ENCODE data around the gene PLEKHM1.
"Not testable (repeated sequence)": the region's sequence is repeated elsewhere in the genome, so short reads cannot be mapped to it uniquely, and the experiment has no call there.

PLEKHM1 gene

DNA sequence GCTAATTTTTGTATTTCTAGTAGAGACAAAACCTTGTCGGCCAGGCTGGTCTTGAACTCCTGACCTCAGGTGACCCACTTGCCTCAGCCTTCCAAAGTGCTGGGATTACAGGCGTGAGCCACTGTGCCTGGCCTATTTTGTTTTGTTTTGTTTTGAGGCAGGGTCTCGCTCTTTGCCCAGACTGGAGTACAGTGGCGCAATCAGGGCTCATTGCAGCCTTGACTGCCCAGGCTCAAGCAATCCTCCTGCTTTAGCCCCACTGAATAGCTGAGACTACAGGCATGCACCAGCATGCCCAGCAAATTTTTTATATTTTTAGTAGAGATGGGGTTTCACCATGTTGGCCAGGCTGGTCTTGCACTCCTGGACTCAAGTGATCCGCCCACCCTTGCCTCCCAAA, 30.1 kb downstream of the PLEKHM1 start:
- not testable (repeated sequence) for H3K36me3 ChIP-seq (ENCODE audit: control insufficient read depth, insufficient read depth, low read length); H3K4me1 ChIP-seq (ENCODE audit: control insufficient read depth, insufficient read depth, low read length, poor library complexity, severe bottlenecking); H3K9me3 ChIP-seq (ENCODE audit: control insufficient read depth, low read length); H3K4me3 ChIP-seq (ENCODE audit: extremely low read depth, insufficient read depth, low read length, poor library complexity, severe bottlenecking); H3K27ac ChIP-seq (ENCODE audit: low read depth, low read length, severe bottlenecking)
- WGBS, 2 experiments (ENCODE audit: insufficient coverage in 2 of 2): 94 to 100% methylated on average over 2 of the region's 5 CpGs

DNA sequence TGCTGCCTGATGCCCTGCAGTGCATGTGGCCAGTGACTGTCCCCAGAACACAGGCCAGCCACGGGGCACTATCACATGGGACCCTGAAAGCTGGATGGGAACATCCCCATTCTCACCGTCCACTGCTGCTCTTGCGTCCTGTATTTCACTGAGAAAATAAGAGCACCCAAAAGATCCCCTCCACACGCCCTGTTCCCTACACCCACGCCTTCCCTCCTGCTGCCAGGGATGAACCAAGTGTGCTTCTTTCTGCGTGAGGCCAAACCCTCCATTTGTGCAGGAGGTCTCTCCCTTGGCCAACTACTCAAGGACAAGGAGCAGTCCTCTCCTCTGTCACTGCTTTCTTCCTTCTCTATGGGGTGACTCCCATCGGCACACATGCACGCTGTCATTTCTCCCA, 36.2 kb downstream of the PLEKHM1 start:
- H3K27ac ChIP-seq (ENCODE audit: low read depth, low read length, severe bottlenecking); H3K4me1 ChIP-seq (ENCODE audit: control insufficient read depth, insufficient read depth, low read length, poor library complexity, severe bottlenecking); H3K9me3 ChIP-seq (ENCODE audit: control insufficient read depth, low read length); H3K4me3 ChIP-seq (ENCODE audit: extremely low read depth, insufficient read depth, low read length, poor library complexity, severe bottlenecking); H3K36me3 ChIP-seq (ENCODE audit: control insufficient read depth, insufficient read depth, low read length): not testable (repeated sequence)
- 90 to 93% methylated on average over 5 to 7 of the region's 8 CpGs for WGBS, 2 experiments (ENCODE audit: insufficient coverage in 2 of 2)

DNA sequence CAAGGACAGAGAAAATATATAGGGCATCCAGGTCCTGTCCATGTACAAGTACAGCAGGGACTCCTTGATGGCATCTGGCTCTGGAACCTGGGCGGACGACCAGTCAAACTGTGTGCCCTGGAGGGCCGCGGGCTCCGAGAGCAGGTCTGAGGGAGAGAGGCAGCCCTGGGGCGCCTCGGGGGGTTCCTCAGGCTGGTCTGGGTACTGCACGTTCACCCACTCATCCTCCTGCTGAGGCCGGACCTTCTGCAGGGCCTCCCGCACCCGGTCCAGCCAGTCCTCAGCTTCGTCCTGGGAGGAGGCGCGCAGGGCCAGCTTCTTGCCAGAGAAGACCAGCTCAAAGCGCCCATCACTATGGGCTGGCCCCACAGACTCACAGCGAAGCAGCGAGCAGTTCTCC, 36.8 kb downstream of the PLEKHM1 start:
- H3K4me1 ChIP-seq (ENCODE audit: control insufficient read depth, insufficient read depth, low read length, poor library complexity, severe bottlenecking); H3K27ac ChIP-seq (ENCODE audit: low read depth, low read length, severe bottlenecking); H3K36me3 ChIP-seq (ENCODE audit: control insufficient read depth, insufficient read depth, low read length); H3K9me3 ChIP-seq (ENCODE audit: control insufficient read depth, low read length); H3K4me3 ChIP-seq (ENCODE audit: extremely low read depth, insufficient read depth, low read length, poor library complexity, severe bottlenecking): not testable (repeated sequence)
- WGBS, 2 experiments (ENCODE audit: insufficient coverage in 2 of 2): 93 to 94% methylated on average over 10 to 11 of the region's 17 CpGs

DNA sequence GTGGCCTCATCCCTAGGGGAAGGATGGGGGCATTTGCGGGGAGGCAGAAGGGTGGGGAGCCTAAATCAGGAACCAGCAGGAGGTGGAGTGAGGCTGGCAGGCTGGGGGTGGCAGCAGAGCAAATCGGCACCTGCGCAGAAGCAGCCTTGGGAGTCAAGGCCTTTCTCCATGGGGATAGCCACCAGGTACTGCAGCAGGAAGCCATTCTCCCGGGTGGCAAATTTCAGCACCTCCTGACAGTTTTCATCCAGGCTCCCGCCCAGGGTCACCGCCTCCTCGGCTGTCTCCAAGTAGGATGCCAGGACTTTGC, 37.3 kb downstream of the PLEKHM1 start:
- H3K4me1 ChIP-seq (ENCODE audit: control insufficient read depth, insufficient read depth, low read length, poor library complexity, severe bottlenecking); H3K9me3 ChIP-seq (ENCODE audit: control insufficient read depth, low read length); H3K4me3 ChIP-seq (ENCODE audit: extremely low read depth, insufficient read depth, low read length, poor library complexity, severe bottlenecking); H3K27ac ChIP-seq (ENCODE audit: low read depth, low read length, severe bottlenecking); H3K36me3 ChIP-seq (ENCODE audit: control insufficient read depth, insufficient read depth, low read length): not testable (repeated sequence)
- WGBS, 2 experiments (ENCODE audit: insufficient coverage in 2 of 2): no CpG with 5 or more reads among the region's 7 CpGs

DNA sequence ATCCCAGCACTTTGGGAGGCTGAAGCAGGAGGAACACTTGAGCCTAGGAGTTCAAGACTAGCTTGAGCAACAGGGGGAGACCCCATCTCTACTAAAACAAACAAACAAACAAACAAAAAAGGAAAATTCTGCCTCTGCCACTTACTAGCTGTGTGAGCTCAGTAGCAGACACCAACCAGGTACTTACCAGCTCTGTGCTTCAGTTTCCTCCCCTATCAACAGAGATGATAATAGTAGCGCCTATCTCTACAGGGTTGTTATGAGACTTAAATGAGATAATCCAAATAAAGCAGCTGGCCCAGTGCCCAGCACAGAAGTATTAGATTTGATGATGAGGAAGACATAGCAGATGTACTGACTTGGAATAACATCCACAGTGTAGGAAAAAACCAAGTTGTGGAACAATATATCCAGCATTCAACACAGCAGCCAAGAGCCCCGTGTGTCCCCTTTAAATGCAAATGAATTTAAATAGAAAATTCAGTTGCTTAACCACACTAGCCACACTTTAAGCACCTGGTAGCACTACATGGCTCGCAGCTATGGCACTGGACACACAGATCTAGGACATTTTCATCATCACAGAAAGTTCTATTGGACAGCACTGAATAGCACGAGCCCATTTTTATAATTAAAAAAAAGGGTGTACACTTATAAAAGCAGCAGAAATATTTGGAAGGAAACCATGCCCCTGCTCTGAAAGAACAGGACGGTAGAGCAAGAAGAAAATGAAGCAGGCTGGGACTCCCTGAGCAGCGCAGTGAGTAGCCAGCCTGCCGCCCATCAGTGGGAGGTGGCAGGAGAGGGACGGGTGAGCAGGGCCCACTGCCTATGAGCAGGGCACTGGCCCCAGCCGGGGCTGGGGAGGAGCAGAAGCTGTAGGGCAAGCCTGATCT, 37.9 kb downstream of the PLEKHM1 start:
- not testable (repeated sequence) for H3K36me3 ChIP-seq (ENCODE audit: control insufficient read depth, insufficient read depth, low read length); H3K9me3 ChIP-seq (ENCODE audit: control insufficient read depth, low read length); H3K4me1 ChIP-seq (ENCODE audit: control insufficient read depth, insufficient read depth, low read length, poor library complexity, severe bottlenecking); H3K4me3 ChIP-seq (ENCODE audit: extremely low read depth, insufficient read depth, low read length, poor library complexity, severe bottlenecking); H3K27ac ChIP-seq (ENCODE audit: low read depth, low read length, severe bottlenecking)
- 87 to 88% methylated on average over 2 to 3 of the region's 9 CpGs for WGBS, 2 experiments (ENCODE audit: insufficient coverage in 2 of 2)

DNA sequence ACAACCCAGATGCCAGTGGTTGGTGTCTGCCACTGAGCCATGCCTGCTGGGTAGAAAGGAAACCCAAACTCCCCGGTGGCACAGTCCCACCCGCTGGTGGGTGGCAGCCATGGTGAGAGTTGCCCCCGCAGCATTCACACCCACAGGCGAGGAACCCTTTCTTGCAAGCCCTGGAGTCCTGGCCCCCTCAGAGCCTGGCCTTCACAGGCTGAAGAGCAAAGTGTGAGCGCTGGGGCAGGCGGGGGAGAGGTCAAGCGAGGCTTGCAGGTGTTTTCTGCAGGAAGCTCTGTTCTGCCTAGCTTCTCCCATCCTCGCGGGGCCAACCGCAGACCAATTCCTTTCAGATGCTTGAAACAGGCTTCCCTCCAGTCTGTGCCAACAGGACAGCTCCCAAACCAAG, 38.9 kb downstream of the PLEKHM1 start:
- not testable (repeated sequence) for H3K4me1 ChIP-seq (ENCODE audit: control insufficient read depth, insufficient read depth, low read length, poor library complexity, severe bottlenecking); H3K27ac ChIP-seq (ENCODE audit: low read depth, low read length, severe bottlenecking); H3K4me3 ChIP-seq (ENCODE audit: extremely low read depth, insufficient read depth, low read length, poor library complexity, severe bottlenecking); H3K36me3 ChIP-seq (ENCODE audit: control insufficient read depth, insufficient read depth, low read length); H3K9me3 ChIP-seq (ENCODE audit: control insufficient read depth, low read length)
- 93 to 98% methylated on average over 6 of the region's 10 CpGs for WGBS, 2 experiments (ENCODE audit: insufficient coverage in 2 of 2)

DNA sequence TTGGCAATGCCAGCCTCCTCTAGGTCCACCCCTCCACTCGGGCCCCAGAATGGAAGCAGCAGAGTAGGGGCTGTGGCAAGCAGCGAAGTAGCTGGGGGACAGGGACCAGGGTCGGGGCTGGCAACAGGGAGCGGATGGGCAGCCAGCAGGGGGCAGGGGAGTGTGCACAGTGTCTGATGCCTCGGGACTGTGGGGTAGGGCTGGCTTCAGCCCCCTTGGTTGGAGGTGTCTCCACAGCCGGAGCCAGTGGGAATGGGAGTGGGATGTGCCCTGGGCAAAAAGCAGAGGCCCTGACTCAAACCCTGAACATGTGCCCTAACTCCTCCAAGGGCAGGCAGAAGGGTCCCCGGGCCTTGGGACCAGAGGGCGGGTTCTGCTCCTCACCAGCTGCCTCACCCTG, 39.4 kb downstream of the PLEKHM1 start:
- no peak overlapping the region for H3K27ac ChIP-seq (ENCODE audit: low read depth, low read length, severe bottlenecking)
- 79 to 85% methylated on average over 5 to 7 of the region's 8 CpGs for WGBS, 2 experiments (ENCODE audit: insufficient coverage in 2 of 2)
- H3K4me3 ChIP-seq (ENCODE audit: extremely low read depth, insufficient read depth, low read length, poor library complexity, severe bottlenecking): no peak overlapping the region
- H3K36me3 ChIP-seq (ENCODE audit: control insufficient read depth, insufficient read depth, low read length): no peaks in the 10 kb centered on the region
- H3K4me1 ChIP-seq (ENCODE audit: control insufficient read depth, insufficient read depth, low read length, poor library complexity, severe bottlenecking): peaks cover 3% of the 10 kb centered on the region
- no peaks in the 10 kb centered on the region for H3K9me3 ChIP-seq (ENCODE audit: control insufficient read depth, low read length)

DNA sequence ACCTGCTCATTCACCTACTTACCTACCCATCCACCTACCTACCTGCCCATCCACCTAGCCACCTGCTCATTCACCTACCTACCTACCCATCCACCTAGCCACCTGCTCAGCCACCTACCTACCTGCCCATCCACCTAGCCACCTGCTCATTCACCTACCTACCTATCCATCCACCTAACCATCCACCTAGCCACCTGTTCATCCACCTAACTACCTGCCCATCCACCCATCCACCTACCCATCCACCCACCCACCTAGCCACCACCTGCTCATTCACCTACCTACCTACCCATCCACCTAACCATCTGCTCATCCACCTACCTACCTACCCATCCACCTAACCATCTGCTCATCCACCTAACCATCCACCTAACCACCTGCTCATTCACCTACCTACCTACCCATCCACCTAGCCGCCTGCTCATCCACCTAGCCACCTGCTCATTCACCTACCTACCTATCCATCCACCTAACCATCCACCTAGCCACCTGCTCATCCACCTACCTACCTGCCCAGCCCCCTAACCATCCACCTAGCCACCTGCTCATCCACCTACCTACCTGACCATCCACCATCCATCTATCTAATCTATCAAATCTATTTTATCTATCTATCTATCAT, 40.7 kb downstream of the PLEKHM1 start:
- H3K27ac ChIP-seq (ENCODE audit: low read depth, low read length, severe bottlenecking); H3K36me3 ChIP-seq (ENCODE audit: control insufficient read depth, insufficient read depth, low read length); H3K9me3 ChIP-seq (ENCODE audit: control insufficient read depth, low read length); H3K4me1 ChIP-seq (ENCODE audit: control insufficient read depth, insufficient read depth, low read length, poor library complexity, severe bottlenecking); H3K4me3 ChIP-seq (ENCODE audit: extremely low read depth, insufficient read depth, low read length, poor library complexity, severe bottlenecking): not testable (repeated sequence)
- 92 to 100% methylated on average over 1 of the region's 1 CpG for WGBS, 2 experiments (ENCODE audit: insufficient coverage in 2 of 2)

DNA sequence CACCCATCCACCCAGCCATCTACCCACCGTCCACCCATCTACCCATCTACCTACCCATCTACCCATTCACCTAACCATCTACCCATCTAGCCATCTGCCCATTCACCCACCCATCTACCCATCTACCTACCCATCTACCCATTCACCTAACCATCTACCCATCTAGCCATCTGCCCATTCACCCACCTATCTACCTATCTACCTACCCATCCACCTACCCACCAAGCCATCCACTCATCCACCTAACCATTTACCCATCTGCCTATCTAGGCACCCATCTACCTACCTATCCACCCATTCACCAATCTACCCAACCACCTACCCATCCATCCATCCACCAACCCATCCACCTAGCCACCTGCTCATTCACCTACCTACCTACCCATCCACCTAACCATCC, 41.3 kb downstream of the PLEKHM1 start:
- H3K9me3 ChIP-seq (ENCODE audit: control insufficient read depth, low read length); H3K36me3 ChIP-seq (ENCODE audit: control insufficient read depth, insufficient read depth, low read length); H3K27ac ChIP-seq (ENCODE audit: low read depth, low read length, severe bottlenecking); H3K4me3 ChIP-seq (ENCODE audit: extremely low read depth, insufficient read depth, low read length, poor library complexity, severe bottlenecking); H3K4me1 ChIP-seq (ENCODE audit: control insufficient read depth, insufficient read depth, low read length, poor library complexity, severe bottlenecking): not testable (repeated sequence)
- WGBS, 2 experiments (ENCODE audit: insufficient coverage in 2 of 2): 82 to 100% methylated on average over 1 of the region's 1 CpG

DNA sequence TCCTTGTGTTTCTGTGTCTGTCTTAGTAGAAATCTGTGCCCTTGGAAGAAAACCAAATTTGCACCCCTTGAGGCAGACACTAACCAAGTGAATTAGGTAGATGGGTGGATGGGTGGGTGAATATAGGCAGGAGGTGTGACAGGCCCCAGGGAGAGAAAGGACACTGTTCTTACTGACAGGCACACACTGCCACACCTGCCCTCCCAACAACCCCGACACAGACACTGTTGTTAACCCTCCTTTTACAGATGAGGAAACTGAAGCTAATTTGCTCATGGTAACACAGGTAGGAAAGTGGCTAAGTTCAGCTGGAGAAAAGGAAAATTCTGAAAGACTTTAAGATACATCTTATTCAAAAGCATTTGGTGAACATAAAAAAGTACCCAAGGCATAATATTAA, 42.0 kb downstream of the PLEKHM1 start:
- WGBS, 2 experiments (ENCODE audit: insufficient coverage in 2 of 2): no CpG with 5 or more reads among the region's 1 CpG
- not testable (repeated sequence) for H3K4me1 ChIP-seq (ENCODE audit: control insufficient read depth, insufficient read depth, low read length, poor library complexity, severe bottlenecking); H3K4me3 ChIP-seq (ENCODE audit: extremely low read depth, insufficient read depth, low read length, poor library complexity, severe bottlenecking); H3K27ac ChIP-seq (ENCODE audit: low read depth, low read length, severe bottlenecking); H3K36me3 ChIP-seq (ENCODE audit: control insufficient read depth, insufficient read depth, low read length); H3K9me3 ChIP-seq (ENCODE audit: control insufficient read depth, low read length)

DNA sequence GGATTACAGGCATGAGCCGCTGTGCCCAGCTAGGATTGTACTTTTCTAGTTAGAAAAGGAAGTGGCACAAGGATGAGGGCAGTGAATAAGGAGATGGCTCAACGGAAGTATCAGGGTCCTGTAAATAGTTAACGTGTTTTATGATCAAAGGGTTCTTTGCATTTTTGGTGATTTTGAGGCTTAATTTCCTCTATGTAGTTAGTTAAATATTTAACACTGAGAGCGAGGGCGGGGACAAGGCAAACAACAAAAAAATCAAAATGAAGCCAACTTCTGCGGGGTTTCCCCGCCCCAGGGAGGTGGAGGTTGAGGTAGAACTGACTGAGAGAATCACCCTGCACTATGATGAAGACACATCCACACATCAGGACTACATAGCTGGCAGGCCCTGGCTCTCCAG, 42.5 kb downstream of the PLEKHM1 start:
- 100% methylated on average over 2 of the region's 7 CpGs; no CpG with 5 or more reads in 1 of the 2 experiments for WGBS, 2 experiments (ENCODE audit: insufficient coverage in 2 of 2)
- H3K9me3 ChIP-seq (ENCODE audit: control insufficient read depth, low read length): not testable (repeated sequence)

More for the DNA sequence above, 42.5 kb downstream of the PLEKHM1 start:
- H3K27ac ChIP-seq (ENCODE audit: low read depth, low read length, severe bottlenecking); H3K4me3 ChIP-seq (ENCODE audit: extremely low read depth, insufficient read depth, low read length, poor library complexity, severe bottlenecking); H3K36me3 ChIP-seq (ENCODE audit: control insufficient read depth, insufficient read depth, low read length); H3K4me1 ChIP-seq (ENCODE audit: control insufficient read depth, insufficient read depth, low read length, poor library complexity, severe bottlenecking): not testable (repeated sequence)
